Measurements from ENCODE around the gene PON2.

The PON2 gene

DNA sequence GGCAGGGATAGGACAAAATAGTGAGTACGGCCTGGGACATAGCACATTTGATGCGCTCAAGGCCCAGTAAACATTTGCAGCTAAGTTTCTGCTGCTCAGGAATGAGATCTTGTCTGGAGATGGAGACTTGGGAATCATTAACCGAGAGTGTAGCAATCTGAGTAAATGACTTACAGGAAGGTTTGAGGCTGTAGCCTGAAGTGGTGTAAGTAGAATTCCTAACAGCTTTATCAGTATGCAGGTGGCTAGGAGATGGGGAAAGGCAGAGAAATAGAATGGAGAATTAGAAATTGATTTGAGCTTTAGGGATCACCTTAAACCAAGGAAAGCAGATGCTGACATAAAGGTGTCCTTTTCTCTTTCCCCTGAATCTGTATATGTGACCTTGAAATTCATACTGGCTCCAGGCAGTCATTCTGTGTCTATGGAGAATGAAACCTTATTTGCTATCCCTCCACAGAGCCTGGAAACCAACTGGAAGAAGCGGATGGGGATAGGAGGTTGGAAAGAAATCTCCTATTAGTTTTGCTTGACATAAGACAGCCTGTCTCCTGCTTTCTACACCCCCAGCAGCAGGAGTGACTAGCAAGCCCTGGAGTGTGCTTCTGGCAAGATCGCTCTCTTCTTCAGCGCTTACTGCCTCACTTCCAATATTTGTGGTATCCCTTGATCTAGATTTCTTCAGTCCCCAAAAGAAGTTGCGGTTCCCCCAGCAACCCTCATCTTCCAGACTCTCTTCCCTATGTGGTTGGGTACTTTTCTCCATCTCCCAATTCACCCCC is 6.4 kb upstream of the PON2 start:
- DNase-seq, result no peak

- no peak for DNase-seq
Observed at GRCh38 chr7:95440394-95441038, 5.7 kb upstream of the PON2 start.

DNA sequence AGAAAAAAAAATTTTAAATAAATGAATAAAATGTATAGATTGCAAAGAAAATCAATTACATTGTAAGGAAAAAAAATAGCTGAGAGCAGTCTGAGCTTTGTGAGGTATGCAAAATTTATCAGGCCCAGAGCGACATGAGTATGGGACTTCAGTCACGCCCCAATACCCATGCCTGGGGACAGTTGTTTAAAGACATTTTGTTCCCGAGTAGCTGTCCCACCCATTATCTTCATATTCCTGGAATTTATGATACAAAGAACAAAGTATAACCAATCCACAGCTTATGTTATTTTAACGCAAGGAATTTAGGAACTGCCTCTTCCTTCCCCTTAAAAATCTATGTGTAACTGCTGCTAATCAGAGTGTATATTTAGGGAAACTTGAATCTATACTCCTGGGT is 1.6 kb upstream of the PON2 start:
- no peak for DNase-seq

GRCh38 chr7:95435422-95435780 is 573 bp upstream of the PON2 start:
- DNase-seq, result no peak

GRCh38 chr7:95433952-95434556 is 774 bp downstream of the PON2 start:
- DNase-seq, result no peak

DNA sequence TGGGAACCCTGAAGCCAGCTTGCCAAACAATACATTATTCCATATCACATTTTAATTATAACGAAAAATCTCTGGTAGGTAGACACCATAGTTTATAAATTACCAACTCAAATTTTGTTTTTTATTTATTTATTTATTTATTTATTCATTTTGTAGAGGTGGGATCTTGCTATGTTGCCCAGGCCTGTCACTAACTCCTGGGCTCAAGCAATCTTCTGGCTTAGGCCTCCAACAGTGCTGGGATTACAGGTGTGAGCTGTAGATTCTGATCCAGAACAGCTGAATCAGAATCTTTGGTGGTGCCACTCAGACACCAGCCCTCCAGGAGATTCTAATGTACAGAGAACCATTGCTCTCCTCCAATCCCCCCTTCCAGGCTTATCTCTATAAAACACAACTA is 1.7 kb downstream of the PON2 start:
- no peak for DNase-seq

DNA sequence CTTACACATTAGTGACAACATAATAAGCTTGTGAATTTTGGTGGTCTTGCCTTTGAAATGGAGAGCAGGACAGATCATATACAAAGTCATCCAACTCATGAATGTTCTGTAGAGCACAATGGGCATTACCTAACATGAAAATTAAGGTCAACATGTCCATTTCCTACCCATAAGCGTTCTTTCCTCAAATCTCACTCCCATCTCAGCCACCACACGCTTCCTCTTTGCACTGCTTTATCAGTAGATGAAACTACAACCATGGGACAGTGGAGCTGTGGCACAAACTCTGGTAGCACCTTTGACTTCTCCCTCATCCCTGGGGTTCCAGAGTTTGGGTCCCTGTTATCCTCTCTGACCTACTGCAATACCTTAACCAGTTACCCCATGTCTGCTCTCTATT is 2.2 kb downstream of the PON2 start:
- DNase-seq, result no peak

- no peak for DNase-seq
Observed at GRCh38 chr7:95430864-95431263, 4.0 kb downstream of the PON2 start.

- DNase-seq, result no peak
Observed at GRCh38 chr7:95429241-95429990, 5.4 kb downstream of the PON2 start.

DNA sequence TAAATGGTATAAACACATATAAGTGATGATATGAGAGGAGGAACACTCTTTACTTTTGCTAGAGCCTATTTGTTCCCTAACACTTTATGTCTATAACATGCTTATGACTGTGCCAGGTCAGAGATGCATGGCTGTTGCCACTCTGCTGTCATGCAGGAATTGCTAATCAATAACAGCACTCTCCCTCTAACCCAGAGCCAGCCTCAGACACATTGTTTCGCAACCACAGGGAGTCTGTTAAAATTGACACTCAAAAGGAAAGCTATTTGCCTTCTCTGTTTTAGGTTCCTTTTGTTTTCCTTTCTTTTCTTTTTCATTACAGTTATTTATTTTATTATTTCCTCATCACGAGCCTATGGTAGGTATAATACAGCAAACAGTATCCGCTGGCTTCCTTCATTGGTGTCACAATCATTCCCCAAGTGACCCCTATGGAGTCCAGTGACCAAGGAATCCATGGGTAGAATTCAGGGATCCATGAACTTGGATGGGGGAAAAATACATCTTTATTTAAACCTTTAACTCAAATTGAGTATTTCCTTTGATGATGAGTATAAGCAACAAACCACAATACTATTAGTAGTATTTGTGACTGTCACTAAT is 6.8 kb downstream of the PON2 start:
- DNase-seq, result no peak

DNA sequence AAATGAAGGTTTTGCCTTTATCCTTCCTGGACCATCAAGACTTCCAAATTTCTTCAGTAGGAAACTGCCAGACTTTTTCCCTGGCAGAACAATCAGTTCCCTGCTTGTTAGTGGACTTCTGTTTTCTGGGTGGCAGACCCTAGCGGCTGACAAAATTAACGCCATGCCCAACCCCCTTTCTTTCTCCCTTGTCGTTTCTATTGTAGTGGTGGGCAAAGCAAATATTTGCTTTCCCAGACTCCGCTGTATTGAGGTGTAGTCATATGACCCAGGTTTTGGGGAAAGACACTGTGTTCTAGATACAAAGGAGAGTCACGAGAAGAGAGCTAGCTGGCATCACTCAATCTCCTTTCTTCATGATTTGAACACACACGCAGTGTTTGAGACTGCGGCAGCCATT is 7.7 kb downstream of the PON2 start:
- DNase-seq, result no peak

GRCh38 chr7:95425694-95426093 is 9.1 kb downstream of the PON2 start:
- DNase-seq, result no peak

DNA sequence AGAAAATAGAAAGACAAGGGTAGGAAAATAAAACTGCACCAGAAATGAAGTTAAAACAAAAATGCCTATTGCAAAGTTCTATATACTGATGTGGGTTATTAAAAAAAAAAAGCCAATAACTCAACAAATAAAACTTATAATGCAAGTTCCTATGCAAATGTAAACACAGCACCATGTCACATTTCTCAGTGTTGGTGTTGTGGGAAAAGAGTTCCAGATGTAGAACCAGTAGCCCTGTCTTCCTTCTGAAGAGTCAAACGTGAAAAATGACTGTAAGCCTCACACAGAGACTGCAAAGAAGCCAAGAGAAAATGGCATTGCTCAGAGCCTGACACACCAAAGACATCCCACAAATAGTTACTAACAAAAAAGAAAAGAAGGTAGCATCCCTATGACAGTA is 10.1 kb downstream of the PON2 start:
- DNase-seq, result no peak

- DNase-seq, result no peak
Observed at GRCh38 chr7:95421847-95422444, 12.9 kb downstream of the PON2 start.

DNA sequence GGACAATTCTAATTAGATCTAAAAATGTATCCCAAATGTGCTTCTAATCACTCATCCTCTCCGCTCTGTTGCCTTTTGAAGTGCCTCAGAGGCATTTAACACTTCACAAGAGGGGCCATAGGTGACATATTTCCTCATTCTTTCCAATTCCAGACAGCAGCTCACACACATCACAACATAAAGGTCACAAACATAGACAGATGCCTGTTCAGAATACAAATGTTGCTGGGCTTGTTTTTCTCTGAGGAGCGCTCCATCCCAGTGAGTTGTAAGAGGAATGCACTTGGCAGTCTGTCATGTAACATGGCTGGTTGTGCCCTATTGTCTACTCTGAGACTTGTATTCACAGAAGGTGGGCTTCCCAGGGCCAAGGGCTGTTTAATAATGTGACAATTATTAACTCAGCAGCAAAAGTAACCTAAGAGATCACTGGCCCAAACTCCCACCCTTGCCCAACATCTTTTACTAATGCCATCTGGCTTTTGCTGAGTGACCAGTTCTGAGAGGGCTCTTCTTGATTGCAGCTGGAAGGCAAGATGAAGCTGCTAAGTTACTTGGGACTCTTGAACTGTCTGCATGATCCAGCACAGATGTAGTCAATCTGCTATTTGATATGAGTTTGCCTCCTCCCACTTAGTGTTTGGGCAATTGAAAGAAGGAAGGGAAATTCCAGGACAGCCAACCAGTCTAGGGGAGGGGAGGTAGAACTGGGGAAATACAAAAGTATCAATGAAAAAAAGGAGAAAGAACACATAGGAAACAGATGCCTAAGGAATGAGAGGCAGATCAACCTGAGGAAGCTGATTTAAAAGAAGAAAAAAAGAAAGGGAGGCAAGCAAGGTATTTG is 13.6 kb downstream of the PON2 start:
- no peak for DNase-seq

- no peak for DNase-seq
Observed at GRCh38 chr7:95412075-95412474, 22.8 kb downstream of the PON2 start.

GRCh38 chr7:95411666-95412065 is 23.2 kb downstream of the PON2 start:
- no peak for DNase-seq

- DNase-seq, result no peak
Observed at GRCh38 chr7:95411036-95411435, 23.8 kb downstream of the PON2 start.

DNA sequence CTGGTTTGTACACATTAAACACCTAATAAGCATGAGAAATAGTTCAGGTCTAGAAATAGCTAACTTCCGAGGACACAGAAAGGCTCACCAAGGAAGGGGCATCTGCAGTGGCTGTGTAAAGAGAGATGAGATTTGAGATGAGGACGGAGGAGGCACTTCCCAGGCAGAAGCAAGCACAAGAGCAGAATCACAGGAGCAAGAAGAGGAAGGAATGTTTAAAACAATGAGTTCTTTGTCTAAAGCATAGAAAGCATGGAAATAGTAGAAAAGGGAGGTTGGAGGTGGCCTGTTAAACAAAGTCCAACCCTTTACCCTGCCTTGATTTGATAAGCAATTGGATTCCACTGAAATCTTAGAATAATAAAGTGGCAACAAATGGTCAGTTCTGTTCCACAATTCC is 27.1 kb downstream of the PON2 start:
- no peak for DNase-seq

- no peak for DNase-seq
Observed at GRCh38 chr7:95405800-95406199, 29.0 kb downstream of the PON2 start.

DNA sequence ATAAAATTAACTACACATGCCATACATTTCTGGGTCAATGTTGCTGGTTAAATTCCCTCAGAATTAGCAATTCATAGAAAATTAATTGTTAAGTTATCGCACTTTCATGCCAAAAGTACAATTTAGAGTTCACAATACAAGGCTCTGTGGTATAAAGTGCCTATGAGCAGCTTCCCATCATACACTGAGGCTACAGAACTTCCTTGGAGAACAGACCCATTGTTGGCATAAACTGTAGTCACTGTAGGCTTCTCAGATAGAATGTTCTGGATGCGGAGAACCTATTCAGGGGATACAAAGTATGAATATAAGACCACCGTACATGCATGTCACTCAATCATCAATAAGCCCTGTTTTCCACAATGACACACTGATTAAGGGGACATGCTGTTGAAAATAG is 29.6 kb downstream of the PON2 start:
- DNase-seq, result no peak

- no peak for DNase-seq
Observed at GRCh38 chr7:95404316-95404865, 30.4 kb downstream of the PON2 start.

Data from left hindlimb (tissue), 1 donor.